ENCODE results near the gene SLC28A3.
"Not testable (repeated sequence)": the region's sequence is repeated elsewhere in the genome, so short reads cannot be mapped to it uniquely, and the experiment has no call there.

The SLC28A3 gene, protein sequence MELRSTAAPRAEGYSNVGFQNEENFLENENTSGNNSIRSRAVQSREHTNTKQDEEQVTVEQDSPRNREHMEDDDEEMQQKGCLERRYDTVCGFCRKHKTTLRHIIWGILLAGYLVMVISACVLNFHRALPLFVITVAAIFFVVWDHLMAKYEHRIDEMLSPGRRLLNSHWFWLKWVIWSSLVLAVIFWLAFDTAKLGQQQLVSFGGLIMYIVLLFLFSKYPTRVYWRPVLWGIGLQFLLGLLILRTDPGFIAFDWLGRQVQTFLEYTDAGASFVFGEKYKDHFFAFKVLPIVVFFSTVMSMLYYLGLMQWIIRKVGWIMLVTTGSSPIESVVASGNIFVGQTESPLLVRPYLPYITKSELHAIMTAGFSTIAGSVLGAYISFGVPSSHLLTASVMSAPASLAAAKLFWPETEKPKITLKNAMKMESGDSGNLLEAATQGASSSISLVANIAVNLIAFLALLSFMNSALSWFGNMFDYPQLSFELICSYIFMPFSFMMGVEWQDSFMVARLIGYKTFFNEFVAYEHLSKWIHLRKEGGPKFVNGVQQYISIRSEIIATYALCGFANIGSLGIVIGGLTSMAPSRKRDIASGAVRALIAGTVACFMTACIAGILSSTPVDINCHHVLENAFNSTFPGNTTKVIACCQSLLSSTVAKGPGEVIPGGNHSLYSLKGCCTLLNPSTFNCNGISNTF

DNA sequence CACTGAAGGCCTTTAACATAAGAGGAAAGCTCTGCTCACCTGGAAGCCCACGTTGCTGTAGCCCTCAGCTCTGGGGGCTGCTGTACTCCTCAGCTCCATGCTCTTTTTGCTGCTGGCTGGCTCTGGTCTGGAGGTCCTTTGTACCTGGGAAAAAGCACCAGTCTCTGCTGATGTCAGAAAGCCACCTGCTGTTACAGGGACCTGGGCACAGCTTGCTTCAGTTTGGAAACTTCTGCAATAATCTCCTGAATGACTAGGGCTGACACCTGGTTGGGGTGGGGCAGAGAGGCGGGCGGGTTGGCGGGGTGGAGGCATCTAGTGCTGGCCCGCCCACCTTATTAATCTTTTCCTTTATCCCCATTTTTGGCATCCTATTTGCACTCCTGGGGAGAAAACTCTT lies at the start of gene SLC28A3:
Gene SLC28A3 (minus strand): TSS at position 224 of the 400 bp plus-strand sequence. CDS start 125 bp downstream, at position 99.
- no peak for DNase-seq (ENCODE audit: low read depth in 2 of 2, low spot score in 1 of 2)

DNA sequence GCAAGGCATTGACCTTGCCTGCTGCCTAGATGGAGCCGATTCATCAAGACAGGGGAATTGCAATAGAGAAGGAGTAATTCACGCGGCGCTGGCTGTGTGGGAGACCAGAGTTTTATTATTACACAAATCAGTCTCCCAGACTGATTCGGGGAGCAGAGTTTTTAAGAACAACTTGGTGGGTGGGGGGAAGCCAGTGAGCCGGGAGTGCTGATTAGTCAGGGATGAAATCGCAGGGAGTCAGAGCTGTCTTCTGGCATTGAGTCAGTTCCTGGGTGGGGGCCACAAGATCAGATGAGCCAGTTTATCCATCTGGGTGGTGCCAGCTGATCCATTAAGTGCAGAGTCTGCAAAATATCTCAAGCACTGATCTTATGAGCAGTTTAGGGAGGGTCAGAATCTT lies 49.7 kb upstream of the SLC28A3 start:
- DNase-seq (ENCODE audit: low read depth in 2 of 2, low spot score in 1 of 2) = not testable (repeated sequence)

DNA sequence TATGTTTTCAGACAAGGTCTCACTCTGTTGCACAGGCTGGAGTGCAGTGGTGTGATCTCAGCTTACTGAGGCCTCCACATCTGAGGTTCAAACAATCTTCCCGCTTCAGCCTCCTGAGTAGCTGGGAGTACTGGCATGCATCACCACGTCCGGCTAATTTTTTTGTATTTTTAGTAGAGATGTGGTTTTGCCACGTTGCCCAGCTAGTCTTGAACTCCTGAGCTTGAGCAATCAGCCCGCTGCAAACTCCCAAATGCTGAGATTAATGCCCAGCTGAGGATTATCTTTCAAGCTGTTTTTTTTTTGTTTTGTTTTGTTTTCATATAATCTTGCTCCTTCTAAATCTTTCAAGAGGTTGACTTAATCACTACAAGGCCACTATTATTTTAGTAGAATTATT lies 47.3 kb upstream of the SLC28A3 start:
- no peak for DNase-seq (ENCODE audit: low read depth in 2 of 2, low spot score in 1 of 2)

DNA sequence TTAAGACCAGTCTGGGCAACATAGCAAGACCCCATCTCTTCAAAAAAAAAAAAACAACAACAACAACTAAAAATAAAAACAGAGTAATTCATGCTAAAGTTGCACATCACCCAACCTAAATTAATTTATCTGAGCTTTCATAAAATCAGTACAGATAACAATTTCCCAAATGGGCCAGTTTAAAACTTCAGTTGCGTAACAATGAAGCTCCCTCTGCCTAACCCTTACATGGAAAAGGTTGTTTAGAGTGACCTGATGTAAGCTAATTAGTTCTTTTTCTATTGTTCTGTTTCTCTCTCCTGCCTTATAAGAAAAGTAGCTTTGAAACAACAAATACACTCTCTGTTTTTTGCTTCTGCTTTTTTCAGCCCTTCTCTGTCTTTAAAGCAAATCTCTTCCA lies 46.2 kb upstream of the SLC28A3 start:
- no peak for DNase-seq (ENCODE audit: low read depth in 2 of 2, low spot score in 1 of 2)

DNA sequence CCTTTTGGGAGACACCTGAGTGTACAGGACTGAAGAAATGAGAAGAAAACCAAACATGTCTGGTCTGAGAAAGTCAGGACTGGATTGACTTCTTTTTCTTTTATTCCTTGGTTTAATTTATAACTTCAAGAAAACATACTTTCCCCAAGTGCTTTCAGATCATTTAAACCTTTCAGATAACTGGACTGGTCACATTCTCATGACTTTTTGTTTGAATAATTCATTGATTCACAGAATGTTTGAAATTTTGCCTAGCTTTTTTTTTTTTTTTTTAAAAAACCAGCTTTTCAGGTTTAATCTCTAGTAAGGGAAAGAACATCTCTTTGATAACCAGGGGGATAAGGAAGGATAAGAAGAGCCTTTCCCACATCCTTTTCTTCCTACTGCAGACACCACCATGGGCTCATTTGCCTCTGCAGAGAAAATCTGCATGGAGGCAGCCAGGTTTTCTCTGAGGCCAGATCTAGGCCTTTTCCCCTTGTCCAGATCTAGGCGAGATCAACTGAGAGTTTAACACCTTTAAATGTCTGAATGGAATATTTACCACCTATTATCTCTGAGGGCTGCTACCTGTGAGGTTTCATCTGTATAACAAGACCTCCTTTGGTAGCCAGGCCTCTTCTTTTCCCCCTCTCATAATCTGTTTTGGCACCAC lies 45.0 kb upstream of the SLC28A3 start:
- DNase-seq (ENCODE audit: low read depth in 2 of 2, low spot score in 1 of 2) = no peak

DNA sequence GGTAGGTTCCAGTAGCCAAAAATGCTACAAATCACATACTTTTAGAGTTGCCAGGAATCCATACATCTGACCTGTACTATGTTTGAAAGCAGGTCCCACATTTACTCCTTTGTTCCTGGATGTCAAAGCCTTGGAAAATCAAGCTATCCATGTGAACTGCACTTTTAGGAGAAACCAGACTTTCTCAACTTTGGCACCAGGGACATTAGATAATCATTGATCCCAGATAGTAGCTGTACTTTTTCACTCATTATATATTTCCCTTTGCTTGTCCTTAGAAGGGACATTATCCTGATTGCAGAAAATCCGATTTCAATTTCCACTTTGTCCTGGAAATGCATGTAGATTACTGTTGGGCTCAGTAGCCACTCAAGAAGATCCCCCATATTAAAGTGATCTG lies 44.1 kb upstream of the SLC28A3 start:
- DNase-seq (ENCODE audit: low read depth in 2 of 2, low spot score in 1 of 2) = no peak

DNA sequence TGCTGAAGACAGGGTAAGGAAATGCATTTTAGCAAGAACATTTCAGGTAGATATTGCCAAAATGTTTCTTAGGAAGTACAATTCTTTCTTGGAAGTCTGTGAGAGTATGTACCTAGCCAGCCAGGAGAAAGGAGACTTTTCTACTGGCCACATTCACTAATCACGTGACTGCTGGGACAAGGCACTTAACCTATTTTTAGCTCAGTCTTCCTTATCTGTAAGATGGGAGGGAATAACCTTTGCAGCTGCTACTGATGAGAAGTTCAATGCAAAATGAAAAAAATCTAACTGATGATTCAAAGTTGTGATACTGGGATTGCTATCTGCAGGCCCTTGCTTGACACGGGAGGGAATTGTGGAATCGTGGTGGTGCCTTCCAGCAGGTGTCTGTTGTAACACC lies 42.6 kb upstream of the SLC28A3 start:
- DNase-seq (ENCODE audit: low read depth in 2 of 2, low spot score in 1 of 2) = no peak

DNA sequence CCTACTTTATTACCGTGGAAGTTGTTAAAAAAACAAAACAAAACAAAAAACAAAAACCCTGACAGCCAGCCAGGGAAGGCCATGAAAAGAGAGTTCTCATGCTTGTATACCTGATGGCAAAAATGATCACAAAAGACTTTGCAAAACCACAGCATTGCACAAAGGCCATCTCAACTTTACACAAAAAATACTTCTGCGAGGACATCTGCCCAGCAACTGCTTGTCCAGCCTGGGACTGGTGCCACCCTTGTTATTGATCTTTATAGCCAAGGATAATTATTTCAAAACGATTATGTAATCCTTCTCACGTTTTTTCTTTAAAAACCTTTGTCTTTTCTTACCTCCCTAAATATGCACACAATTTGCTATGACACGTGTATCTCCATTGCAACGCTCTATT lies 42.2 kb upstream of the SLC28A3 start:
- no peak for DNase-seq (ENCODE audit: low read depth in 2 of 2, low spot score in 1 of 2)

DNA sequence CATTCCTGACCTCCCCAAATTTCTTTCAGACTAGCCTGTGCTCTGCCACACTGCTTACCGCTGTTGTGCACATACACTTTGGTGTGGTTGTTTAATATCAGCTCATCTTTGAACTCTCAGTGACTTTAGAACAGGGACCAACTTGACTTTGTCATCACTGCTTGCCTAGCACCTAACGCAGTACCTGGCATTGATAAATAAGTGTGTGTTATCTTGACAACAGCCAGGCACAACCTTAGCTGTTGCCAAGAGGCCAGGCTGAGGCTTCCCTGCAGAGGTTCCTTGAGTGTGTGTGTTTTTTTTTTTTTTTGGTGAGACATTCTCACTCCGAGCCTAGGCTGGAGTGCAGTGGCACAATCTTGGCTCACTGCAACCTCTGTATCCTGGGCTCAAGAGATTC lies 41.0 kb upstream of the SLC28A3 start:
- no peak for DNase-seq (ENCODE audit: low read depth in 2 of 2, low spot score in 1 of 2)

DNA sequence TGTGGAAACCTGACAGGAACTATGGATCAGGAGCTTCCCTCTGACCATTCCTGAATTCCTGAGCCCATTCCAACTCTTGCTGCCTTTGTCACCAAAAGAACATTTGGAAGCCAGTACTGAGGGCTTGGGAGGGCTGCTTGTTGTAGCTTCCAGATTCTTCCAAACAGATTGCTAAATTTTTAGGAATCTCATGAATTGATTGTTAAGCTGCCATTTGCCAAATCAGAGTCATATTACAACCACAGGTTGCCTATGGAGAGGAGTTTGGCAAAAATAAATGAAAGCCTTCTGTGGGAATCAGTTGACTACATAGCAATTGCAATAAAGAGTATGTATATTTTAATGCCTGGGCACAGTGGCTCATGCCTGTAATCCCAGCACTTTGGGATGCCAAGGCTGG lies 39.2 kb upstream of the SLC28A3 start:
- DNase-seq (ENCODE audit: low read depth in 2 of 2, low spot score in 1 of 2) = no peak

DNA sequence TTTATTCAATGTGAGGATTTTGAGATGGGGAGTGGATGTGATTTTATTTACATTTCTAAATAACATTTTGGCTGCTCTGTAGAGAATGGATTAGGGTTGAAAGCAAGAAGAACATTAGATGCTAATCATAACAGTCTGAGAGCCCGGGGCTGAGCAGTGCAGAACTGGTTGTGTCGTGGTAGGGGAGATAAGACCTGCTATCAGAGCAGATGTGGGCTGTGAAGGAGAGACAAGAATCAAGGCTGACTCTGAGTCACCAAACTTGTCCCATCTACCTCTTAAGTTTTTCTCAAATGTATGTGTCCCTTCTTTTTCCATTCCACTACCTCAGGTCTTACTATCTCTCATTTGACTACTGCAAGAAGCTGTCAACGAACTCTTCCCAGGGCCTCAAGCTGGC lies 35.4 kb upstream of the SLC28A3 start:
- no peak for DNase-seq (ENCODE audit: low read depth in 2 of 2, low spot score in 1 of 2)

DNA sequence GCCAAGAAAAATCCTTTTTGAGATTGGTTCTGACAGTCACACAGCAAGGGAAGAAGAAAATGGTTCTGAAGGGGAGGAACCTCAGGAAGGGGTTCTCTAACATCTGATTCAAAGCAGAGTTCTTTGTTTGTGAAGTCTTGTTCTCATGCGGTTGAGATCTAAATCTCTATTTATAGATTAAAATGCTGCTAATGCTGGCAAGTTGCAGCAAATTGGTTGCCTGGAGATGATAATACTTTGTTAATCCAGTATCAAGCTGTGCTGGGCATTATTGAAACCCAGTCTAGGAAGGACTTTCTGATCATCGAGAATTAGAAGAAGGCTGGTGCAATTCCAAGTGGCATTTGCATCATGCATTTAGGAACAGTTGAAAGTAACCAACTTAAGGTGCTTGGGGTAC lies 34.0 kb upstream of the SLC28A3 start:
- DNase-seq (ENCODE audit: low read depth in 2 of 2, low spot score in 1 of 2) = no peak

DNA sequence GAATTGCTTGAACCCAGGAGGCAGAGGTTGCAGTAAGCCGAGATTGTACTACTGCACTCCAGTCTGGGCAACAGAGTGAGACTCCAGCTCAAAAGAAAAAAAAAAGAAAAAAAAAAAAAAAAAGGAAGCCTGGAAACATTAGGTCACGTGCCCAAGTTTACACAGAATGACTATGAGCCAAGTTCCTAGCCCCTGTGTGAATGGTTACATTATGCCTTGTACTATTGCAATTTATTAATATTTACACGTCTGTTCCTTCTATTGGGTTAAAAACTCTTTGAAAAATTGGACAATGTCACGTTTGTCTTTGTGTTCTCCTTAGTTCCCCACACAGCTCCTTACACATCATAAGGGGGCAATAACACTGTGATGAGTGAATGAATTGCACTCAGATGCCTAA lies 33.5 kb upstream of the SLC28A3 start:
- DNase-seq (ENCODE audit: low read depth in 2 of 2, low spot score in 1 of 2) = no peak

DNA sequence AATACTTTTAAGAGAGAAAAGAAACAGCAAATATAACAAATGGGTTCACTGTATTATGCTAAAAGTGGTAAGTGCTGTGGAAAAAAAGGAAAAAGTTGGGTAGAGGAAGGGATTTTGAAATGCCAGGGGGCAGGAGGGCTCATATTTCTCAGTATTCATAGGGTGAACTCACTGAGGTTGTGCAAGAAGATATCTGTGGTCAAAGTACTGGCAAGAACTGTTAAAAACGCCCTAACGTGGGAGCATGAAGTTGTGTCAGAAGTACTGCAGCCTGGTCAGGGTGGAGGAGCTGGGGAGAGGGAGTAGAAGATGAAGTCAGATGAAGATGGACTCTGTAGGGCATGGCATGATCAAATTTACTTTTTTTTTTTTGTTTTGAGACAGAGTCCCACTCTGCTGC lies 31.2 kb upstream of the SLC28A3 start:
- no peak for DNase-seq (ENCODE audit: low read depth in 2 of 2, low spot score in 1 of 2)

DNA sequence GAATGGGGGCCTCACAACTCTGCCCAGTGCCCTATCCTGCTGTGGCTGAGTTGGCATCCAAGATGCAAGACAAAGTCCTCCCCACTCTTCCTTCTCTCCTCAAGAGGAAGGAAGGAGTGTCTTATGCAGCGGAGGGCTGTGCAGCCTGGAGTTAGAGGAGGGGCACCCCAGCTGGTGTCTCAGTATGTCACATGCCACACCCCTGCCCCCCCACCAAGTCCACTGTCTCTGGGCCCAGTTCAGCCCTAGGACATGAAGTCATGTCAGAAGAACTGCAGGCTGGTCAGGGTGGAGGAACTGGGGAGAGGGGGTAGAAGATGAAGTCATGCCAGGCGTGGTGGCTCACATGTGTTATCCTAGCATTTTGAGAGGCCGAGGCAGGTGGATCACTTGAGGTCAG lies 28.0 kb upstream of the SLC28A3 start:
- DNase-seq (ENCODE audit: low read depth in 2 of 2, low spot score in 1 of 2) = no peak

DNA sequence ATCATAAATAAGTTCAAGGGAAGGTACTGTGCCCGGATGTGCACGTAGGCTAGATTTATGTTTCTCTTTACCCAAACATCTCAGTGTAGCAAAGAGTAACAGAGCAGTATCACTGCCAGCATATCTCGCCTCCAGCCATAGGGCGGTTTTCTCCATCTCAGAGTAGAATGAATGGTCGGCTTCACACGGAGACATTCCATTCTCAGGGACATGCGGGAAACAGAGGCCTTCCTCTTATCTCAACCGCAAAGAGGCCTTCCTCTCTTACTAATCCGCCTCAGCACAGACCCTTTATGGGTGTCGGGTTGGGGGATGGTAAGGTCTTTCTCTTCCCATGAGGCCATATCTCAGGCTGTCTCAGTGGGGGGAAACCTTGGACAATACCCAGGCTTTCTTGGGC lies 27.2 kb upstream of the SLC28A3 start:
- not testable (repeated sequence) for DNase-seq (ENCODE audit: low read depth in 2 of 2, low spot score in 1 of 2)

DNA sequence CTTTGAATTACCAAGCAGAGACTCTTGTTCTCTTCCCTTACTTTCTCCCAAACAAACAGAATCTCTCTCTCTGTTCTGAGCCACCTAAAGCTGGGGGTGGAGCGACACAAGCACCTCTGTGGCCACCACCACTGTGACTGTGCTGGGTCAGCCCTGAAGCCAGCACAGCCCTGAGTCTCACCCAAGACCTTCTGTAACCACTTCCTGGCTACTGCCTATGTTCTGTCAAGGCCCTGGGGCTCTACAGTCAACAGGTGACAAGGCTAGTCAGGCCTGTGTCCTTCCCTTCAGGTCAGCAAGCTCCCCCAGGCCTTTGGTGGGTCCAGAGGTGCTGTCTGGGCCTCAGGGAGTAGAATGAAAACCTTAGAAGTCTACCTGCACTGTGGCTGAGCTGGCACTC lies 26.1 kb upstream of the SLC28A3 start:
- no peak for DNase-seq (ENCODE audit: low read depth in 2 of 2, low spot score in 1 of 2)

DNA sequence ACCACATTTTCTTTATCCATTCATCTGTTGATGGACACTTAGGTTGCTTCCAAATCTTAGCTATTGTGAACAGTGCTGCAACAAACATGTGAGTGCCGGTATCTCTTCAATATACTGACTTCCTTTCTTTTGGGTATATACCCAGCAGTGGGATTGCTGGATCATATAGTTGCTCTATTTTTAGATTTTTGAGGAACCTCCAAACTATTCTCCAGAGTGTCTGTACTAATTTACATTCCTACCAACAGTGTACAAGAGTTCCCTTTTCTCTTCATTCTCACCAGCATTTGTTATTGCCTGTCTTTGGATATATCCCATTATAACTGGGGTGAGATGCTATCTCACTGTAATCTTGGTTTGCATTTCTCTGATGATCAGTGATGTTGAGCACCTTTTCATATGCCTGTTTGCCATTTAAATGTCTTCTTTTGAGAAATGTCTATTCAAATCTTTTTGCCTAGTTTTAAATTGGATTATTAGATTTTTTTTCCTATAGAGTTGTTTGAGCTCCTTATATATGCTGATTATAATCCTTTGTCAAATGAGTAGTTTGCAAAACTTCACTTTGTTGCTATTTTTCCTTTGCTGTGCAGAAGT lies 24.4 kb upstream of the SLC28A3 start:
- DNase-seq (ENCODE audit: low read depth in 2 of 2, low spot score in 1 of 2) = not testable (repeated sequence)

DNA sequence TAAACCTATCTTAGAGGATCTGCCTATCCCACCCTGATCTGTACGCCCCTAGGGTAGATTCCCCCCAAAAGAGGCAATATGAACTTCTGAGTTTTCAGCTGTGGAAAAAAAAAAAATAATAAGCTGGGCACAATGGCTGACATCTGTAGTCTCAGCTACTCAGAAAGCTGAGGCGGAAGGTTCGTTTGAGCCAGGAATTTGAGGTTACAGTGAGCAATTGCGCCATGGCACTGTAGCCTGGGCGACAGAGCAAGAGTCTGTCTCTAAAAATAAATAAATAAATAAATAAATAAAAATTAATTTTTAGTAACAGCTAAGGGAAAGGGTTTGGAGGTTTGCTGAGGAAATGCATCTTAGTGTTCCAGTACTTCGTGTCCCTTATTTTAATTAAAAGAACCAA lies 21.1 kb upstream of the SLC28A3 start:
- no peak for DNase-seq (ENCODE audit: low read depth in 2 of 2, low spot score in 1 of 2)

DNA sequence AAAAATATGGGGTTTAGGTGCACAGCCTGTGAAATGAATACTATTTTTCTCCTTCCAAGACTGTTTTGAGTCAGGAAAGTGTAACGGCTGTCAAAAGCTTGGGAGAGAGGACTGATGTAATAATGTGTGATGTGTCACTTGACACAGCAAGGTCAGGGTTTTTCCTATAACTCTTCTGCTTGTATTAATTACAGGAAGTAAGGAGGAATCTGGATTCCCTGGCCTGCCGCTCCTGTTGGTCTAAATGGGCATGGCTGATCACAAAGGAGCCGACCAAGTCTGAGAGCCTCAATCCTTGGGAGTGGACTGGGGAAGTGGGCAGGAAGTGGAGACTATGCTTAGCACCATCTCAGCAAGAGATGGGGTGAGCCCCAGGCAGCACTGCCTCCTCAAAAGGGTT lies 16.7 kb upstream of the SLC28A3 start:
- DNase-seq (ENCODE audit: low read depth in 2 of 2, low spot score in 1 of 2) = no peak

DNA sequence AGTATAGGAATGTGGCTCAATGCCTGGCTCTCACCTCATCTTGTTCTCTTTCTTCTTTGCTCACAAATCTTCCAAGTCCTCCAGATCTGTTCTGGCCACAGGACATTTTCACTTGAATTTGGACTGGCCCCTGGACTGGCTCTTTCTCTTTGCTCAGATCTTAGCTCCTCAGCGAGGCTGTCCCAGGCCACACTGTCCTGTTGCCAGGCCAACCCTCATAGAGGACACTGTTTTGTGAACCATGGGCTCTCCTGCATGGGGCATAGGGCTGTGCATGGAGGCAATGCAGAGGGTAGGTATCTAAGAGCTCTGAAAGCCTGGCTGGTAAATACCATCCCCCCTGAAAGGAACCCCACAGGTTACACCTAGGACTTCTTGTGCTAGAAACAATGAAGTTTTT lies 13.5 kb upstream of the SLC28A3 start:
- no peak for DNase-seq (ENCODE audit: low read depth in 2 of 2, low spot score in 1 of 2)

DNA sequence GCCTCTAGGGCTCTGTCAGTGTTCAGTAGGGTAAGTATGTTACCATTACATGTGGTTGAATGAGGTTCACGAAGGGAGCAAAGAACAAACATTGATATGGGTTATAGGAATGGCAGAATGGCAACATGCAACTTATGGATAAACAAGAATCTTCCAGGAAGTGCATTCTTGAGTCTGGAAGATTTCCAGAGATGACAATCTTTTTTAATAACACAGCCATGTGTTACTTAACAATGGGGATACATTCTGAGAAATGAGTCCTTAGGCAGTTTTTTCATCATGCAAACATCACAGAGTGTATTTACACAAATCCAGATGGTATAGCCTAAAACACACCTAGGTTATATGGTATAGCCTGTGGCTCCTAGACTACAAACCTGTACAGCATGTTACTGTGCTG lies 9.1 kb upstream of the SLC28A3 start:
- no peak for DNase-seq (ENCODE audit: low read depth in 2 of 2, low spot score in 1 of 2)
